Measurements from ENCODE around the gene SLC35D3.
"Not testable (repeated sequence)": the region's sequence is repeated elsewhere in the genome, so short reads cannot be mapped to it uniquely, and the experiment has no call there.

SLC35D3 gene, protein sequence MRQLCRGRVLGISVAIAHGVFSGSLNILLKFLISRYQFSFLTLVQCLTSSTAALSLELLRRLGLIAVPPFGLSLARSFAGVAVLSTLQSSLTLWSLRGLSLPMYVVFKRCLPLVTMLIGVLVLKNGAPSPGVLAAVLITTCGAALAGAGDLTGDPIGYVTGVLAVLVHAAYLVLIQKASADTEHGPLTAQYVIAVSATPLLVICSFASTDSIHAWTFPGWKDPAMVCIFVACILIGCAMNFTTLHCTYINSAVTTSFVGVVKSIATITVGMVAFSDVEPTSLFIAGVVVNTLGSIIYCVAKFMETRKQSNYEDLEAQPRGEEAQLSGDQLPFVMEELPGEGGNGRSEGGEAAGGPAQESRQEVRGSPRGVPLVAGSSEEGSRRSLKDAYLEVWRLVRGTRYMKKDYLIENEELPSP

DNA sequence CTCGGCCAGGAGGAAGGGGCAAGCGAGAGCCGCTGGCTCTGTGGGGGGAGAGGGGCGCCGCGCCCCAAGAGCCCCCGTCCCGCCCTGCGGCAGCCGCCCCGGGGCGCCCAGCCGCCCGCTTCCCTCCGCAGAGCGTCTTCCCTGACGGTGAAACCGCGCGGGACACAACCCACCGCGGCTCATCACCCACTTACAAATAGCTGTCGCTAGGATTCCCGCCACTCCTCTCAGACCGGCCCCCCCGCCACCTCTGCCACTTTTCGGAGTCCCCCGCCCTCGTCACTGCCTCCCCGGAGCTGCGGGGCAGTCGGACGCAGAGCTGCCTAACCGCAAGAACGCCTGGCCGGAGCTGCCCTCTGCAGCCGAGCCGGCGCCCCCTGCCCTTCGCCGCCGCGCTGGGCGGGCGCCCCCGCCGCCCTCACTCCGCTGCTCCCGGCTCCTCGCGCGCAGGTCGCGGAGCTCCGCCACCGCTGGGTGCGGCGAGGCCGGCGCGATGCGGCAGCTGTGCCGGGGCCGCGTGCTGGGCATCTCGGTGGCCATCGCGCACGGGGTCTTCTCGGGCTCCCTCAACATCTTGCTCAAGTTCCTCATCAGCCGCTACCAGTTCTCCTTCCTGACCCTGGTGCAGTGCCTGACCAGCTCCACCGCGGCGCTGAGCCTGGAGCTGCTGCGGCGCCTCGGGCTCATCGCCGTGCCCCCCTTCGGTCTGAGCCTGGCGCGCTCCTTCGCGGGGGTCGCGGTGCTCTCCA, at the start of gene SLC35D3:
Gene SLC35D3 (plus strand): TSS at position 366 of the 749 bp plus-strand sequence. CDS start 128 bp downstream, at position 494.
- peak; percentile 64 for DNase-seq (ENCODE audit: low spot score)

DNA sequence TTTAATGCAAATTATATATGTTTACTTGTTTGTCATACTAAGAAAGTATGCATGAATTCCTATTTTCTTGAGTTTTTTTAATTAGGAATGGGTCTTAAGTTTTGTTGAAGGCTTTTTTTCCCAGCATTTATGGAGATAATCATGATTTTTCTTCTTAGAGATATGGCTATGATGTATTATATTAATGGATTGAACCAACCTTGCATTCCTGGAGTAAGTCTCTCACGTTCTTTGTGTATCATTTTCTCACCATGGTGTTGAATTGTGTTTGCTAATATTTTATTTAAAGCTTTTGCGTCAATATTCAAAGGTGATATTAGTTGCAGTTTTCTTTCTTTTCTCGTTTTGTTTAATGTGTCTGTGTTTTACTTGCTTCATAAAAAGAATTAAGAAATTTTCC, 48.4 kb upstream of the SLC35D3 start:
- no peak for DNase-seq (ENCODE audit: low spot score)

DNA sequence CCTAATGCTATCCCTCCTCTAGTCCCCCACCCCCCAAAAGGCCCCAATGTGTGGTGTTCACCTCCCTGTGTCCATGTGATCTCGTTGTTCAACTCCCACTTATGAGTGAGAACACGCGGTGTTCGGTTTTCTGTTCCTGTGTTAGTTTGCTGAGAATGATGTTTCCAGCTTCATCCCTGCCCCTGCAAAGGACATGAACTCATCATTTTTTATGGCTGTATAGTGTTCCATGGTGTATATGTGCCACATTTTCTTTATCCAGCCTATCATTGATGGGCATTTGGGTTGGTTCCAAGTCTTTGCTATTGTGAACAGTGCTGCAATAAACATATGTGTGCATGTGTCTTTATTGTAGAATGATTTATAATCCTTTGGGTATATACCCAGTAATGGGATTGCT, 45.6 kb upstream of the SLC35D3 start:
- not testable (repeated sequence) for DNase-seq (ENCODE audit: low spot score)

DNA sequence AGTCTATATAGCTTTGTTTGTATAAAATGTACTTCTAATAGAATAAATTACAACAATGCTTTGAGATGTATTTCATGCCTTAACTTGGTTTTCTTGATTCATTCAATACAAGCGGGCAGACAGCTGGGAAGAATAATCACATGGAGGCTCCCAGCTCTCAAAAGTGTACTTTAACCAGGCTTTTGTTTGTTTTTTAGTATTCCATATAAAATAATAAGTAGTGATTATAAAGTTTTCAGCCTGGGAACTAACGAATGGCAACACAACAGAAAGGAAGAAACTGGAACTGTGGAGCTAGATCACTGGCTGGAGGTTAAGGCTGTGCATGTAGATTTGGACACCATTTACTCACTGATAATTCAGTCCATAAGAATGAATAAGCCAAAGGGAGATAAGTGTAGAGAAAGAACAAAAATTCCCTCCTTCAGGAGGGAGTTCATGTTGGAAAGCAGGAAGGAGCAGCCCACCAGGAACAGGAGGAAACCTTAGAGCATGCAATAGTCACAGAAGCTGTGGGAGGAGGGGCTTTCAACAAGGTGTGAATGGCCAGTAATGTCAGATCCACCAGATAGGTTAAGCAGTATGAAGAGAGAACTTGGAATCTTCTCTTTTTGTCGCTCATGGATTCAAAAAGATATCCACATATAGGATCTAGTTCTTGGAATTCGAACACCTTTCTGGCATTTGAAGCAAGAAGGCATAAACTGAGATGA, 41.2 kb upstream of the SLC35D3 start:
- no peak for DNase-seq (ENCODE audit: low spot score)

DNA sequence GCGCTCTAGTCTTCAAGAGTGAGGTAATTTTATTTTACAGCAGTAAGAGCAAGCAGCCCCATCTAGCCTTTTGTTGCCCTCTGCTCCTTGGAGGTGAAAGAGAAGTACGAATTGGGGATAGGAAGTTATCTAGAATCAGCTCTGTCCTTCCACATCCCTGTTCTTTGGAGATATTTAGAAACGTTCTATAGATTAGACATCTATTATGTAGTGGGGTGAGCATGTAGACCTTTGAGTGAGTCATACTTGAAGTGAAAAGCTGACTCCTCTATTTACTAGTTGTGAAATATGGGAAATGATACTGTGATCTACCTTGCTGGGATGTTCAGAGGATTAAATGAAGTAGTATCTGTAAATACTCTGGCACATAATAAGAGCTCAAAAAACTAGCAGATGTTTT, 36.0 kb upstream of the SLC35D3 start:
- no peak for DNase-seq (ENCODE audit: low spot score)

DNA sequence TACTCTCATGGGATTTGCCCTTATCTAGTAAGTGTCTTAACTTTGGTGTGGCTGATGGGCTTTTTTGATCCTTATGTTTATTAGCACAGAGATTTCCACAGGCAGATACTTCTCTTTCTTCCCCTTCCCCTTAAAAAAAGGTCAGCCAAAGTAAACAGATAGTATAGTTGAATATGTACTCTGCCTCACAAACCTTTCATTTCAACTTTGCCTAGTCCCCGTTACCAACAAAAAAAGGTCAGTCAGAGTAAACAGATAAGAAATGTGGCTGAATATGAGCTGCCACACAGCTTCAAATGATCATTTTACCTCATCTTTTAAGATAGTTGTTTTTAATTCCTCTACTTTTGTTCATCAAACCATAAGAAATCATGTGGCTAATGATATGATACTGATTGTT, 34.1 kb upstream of the SLC35D3 start:
- no peak for DNase-seq (ENCODE audit: low spot score)

DNA sequence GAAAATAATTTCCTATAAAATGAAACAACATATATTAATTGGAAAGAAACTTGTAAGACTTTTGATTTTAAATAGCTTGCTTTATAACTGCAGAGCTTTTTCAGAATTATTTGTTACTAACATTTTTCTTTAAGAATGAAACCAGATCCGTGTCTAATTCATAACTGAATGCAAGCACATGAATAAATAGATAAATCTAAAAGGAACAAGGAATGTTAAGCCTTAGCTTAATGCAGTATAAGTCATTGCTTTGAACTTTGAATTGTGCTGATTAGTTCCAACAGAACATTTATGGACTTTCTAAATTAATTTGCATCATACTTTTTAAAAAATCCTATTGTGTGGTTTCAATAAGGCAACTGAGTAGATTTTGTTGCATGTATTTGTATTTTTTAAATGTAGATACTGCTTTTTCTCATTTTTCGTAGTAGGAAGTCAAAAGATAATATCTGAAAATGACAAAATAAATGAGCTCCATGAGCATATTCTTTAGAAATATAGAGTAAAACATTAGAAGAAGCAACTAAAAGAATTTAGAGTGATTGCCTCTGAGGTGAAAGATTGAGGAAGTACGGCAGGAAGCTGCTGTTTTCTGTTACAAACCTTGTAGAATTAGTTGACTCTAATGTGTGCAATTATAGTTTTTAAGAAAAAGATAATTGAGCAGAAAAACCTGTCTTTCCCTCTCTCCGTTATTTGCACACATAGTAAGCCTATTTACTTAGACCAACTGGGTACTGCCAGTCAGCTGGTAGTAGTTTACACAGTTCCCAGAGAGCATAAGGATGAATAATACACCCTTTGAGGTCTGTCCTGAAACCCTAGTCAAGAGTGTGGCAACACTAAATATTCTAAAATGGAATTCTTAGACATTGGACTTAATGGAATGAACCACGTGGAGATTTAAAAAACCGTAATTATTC, 32.6 kb upstream of the SLC35D3 start:
- DNase-seq (ENCODE audit: low spot score), result no peak

DNA sequence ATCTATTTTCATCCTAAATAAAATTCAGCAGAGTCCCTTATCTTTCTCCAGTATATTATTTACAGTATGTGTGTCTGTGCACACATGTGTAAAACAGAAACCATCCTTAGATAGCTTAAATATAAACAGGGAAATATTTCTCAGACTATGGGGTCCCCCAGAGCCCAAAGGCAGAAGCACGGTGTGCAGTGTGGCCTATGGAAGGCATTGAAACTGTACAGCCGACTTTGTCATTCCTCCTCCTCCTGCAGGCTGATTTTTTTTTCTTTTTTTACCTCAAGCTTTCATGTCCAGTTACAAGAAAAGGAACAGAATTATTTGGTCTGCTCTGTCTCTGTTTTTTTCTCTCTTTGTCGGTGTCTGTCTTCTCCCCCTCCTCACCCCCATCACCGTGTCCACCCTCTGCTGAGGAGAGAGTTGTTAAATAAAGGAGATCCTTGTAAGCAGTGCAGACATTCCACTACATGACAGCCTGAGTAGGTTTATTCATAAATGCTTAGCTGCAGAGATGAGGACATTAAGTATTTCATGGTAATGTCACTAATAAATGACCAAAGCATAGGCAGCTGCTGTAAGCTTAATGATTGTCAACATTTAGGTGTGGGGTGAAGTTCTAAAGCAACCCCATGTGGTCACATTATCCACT, 31.8 kb upstream of the SLC35D3 start:
- no peak for DNase-seq (ENCODE audit: low spot score)

DNA sequence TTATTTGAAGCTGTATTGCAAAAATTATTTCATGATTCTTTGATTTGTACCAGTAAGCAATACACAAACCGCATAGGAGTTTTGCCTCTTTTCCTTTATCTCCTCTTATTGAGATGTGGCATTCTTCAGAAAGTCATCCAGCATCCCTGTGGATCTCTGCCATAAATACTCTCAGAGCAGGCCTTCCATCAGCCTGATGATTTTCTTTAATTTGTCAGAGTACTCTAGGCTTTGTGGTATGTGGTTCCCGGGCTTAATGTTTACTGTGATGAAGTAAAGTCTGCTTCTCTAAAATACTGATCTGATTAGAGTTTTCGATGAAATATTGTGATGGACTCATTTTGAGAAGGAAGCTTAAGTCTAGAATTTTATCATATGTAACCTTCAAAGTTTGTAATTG, 31.1 kb upstream of the SLC35D3 start:
- DNase-seq (ENCODE audit: low spot score), result no peak

DNA sequence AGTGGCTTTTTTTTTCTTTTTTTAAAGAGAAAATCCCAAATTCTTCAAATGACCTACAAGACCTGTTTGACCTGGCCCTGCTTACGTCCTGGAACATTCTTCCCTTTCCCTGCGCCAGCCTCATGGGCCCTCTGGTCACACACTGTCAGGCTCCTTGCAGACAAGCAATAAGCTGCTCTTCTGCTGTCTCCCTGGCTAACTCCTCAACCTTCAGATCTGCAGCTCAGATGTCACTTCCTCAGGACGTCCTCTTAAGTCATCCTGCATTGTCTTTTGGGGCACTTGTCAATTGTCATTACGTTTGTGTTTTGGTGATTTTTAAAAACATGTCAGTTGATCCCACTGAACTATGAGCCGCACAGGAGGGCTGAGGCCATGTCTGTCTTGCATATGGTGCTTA, 28.9 kb upstream of the SLC35D3 start:
- DNase-seq (ENCODE audit: low spot score), result no peak

DNA sequence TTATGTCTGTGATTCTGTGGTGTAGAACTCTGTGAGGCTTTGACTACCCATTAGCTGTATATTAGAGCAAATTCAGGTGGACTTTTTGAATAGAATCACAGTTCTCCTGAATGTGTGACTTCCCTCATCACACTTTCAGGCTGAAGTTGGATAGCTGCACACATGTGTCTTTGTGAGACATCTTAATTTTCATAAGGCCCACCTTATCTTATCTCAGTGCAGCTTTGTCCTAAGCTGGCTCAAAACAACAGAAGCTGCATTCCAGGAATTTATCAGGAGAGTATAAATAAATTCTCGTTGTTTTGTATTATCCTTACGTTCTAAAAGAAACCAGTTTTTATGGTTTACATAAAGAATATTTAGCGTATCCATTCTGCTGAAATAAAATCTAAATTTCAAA, 26.2 kb upstream of the SLC35D3 start:
- no peak for DNase-seq (ENCODE audit: low spot score)

DNA sequence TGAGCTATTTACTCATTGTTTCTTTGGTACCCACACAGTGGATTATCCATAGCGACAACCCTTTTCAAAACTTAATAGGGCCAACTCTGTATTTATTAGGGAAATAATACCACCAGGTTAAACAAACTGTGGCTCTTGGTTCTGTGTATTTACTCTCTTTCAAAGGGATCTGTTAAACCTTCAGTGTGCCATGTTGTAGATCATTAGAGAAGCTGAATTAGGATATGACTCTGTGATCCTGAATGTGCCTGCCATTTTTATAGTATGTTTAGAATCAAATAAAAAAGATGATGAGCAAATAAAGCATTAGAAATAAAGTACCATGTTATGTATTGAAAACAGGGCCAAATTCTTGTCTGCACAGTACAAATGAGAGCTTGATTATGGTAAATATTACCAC, 25.0 kb upstream of the SLC35D3 start:
- DNase-seq (ENCODE audit: low spot score), result no peak

DNA sequence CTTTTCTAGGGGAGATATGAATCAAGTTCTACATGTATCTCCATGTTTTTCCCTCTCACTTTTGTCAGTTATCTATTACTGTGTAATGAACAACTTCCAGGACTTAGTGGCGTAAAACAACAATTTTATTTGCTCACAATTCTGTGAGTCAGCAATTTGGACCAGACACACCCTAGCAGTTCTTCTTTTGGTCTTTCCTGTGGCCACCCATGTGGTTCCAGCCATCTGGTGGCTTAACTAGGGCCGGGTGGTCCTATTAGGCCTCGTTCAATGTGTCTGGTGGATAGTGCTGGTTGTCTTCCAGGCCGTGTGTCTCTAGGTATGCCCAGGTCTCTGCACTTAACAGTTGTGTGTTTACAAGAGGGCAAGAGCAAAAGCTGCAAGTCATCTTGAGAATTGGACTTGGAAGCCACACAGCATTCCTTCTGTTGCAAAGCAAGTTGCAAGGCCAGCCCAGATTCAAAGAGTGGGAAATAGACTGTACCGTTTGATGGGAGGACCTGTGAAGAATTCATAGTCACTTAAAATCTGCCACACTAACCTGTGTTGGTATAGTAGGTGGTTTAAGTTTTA, 20.8 kb upstream of the SLC35D3 start:
- DNase-seq (ENCODE audit: low spot score), result no peak

DNA sequence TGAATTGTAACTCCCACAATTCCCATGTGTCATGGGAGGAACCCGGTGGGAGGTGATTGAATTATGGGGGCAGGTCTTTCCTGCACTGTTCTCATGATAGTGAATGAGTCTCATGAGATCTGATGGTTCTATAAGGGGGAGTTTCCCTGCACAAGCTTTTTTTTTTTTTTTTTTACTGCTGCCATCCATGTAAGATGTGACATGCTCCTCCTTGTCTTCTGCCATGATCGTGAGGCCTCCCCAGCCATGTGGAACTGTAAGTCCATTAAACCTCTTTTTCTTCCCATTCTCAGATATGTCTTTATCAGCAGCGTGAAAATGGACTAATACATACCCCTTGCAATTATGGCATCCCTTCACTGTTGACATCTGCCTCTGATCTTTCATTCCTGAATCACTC, 17.6 kb upstream of the SLC35D3 start:
- not testable (repeated sequence) for DNase-seq (ENCODE audit: low spot score)

DNA sequence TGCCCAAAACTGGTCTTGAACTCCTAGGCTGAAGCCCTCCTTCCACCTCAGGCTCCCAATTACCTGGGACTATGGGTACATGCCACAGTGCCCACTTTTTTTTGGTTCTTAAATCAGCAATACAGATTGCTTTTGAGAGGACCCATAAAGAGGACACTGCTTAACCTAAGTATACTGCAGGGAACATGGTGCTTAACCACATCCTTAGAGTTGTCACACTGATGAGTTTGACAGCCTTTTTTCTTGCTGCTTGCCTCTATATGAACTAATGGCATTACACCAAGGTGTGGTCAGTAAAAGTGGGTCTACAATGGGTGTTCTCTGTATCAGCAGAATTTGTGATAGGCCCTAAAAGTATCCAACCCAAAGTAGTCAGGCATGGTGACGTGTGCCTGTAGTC, 7.2 kb upstream of the SLC35D3 start:
- no peak for DNase-seq (ENCODE audit: low spot score)

DNA sequence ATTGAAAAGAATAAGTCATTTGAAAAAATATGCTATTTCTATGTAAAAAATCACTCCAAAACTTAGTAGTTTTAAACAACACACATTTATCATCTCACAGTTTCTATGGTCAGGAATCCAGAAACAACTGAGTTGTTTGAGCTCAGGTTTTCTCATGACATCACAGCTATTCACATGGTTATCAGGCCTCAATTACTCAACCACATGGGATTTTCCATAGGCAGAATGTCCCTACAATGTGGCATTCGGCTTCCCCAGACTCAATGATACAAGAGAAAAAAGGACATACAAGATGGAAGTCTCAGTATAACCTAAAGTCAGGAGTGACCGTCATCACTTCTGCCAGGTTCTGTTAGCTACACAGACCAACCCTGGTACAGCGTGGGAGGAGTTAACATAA, 3.4 kb upstream of the SLC35D3 start:
- no peak for DNase-seq (ENCODE audit: low spot score)

DNA sequence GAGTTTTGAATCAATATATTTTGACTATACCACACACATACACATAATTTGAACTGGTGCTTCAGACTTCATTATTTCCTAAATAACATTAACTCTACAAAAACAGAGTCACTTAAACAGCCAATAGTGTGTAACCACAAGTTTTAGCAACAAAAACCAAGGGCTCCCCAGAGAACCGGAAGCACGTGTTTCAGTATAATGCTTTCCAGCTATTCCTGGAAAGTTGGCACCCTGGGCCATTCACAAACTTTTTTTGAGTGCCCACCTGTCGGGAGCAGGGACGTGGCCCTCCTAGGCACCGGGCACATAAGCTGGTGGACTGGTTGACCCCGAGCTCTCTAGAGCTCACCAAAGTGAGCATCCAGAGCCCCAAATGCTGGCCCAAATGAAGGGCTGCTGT, 1.9 kb upstream of the SLC35D3 start:
- no peak for DNase-seq (ENCODE audit: low spot score)

DNA sequence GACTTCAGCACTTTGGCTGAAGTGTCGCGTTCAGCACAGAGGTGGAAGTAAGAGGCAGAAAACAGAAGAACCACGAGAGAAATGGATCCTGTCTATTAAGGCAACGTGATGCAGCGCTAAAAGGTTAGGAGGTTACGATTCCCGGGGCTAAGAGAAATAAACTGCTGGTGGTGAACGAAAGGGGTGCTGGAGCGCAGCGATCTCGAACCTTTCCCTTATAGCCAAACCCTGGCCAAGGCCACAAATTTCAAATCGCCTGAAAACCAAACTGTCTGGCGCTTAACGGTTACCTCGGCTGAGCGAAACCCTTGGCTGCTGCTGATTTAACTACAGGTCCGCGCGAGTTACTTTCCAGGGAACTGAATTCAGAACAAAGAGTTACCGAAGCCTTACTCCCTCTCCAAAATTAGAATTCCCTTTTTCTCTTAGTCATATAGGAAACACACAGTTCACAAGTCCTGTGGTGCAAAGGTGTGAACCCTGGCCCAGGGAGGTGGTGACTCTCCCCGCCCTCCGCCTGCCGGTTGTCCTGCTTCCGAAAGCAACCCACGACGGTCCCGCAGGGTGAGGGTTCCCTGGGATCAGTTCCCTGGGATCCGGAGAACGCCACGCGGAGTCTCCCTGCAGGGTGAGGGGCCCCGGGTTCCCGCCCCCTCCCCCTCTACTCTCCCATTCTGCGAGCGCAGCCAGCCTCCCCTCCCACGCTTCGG, 1.3 kb upstream of the SLC35D3 start:
- no peak for DNase-seq (ENCODE audit: low spot score)

DNA sequence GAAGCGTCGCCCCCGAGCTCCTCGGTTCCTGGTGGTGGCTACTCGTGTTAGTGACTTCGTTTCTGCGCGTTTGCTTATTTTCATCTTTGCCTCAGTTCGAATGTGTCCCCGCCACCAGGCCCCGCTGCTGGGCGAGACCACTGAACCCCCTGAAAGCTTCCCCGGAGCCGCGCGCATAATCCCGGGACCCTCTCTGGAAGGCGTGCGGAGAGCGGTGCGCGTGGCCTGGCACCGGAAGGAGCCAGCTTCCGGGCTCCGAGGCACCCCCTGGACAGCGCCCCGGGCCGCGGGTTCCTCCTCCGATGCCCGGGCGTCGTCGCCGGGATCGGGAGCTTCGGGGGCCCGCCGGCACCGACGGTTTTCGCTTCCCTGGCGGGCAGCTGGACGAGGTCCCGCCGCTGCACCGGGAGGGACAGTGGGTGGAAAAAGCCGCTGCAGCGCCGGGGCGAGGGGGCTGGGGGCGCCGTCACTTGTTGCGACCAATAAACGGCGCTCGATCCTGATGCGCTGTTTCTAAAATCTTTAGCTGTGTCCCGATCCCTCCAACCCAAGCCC, 643 bp upstream of the SLC35D3 start:
- no peak for DNase-seq (ENCODE audit: low spot score)

DNA sequence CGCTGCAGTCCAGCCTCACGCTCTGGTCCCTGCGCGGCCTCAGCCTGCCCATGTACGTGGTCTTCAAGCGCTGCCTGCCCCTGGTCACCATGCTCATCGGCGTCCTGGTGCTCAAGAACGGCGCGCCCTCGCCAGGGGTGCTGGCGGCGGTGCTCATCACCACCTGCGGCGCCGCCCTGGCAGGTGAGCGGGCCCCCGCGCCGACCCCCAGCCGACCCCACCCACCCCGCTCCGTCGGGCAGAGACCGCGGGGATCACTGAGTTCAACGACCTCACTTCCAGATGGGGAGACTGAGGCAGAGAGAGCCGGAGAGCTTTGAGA, 545 bp downstream of the SLC35D3 start:
- DNase-seq (ENCODE audit: low spot score), result no peak
